ENCODE results near the gene IGFL4.

The IGFL4 gene

DNA sequence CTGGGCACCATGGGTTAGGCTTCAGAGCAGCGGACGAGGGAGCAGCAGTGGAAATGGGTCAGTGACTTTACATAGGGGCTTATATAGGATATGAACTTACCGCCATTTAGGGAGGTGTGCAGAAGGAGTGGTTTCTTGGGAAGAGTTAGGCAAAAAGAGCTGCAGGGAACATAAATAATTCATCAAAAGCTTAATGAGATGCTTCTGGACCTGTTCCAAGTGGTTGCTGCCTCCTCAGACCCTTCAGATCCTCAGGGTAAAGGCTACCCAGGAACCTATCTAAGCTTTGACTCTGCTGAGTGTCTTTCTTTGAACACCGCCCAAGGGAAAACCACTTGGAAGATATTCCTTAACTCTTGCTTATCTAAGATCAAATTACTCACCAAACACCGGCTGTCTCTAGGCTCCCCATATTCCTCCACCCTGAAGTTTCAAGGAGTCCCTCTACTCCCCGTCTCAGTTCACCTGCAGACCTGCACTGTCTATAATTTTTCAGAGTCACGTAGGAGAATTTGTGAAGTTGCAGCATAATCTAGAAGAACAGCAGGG is at the start of gene IGFL4:
Gene IGFL4 (minus strand): TSS at position 51 of the 549 bp plus-strand sequence. CDS start 40 bp downstream, at position 11.
- DNase-seq (ENCODE audit: low spot score), result no peak

- no peak for DNase-seq (ENCODE audit: low spot score)
Measured at GRCh38 chr19:46090444-46090843, 49.6 kb upstream of the IGFL4 start.

GRCh38 chr19:46089432-46089831 is 48.6 kb upstream of the IGFL4 start:
- no peak for DNase-seq (ENCODE audit: low spot score)

DNA sequence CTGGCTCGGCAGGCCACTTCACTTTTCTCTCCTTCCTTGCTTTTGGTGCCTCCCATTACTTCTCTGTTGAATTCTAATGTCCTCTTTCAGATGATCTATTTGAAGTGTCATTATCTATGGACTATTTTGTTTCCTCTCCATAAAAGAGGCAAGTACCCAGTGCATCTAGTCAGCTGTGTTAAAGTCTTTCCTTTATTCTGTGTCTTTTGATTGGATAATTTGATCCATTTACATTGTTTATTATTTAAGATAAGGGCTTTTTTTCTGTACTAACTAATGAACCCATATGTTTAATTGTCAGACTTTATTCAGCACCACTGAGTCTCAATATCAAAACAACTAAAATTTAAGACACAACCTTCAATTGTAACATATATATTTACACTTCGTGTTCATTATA is 47.3 kb upstream of the IGFL4 start:
- no peak for DNase-seq (ENCODE audit: low spot score)

- no peak for DNase-seq (ENCODE audit: low spot score)
Measured at GRCh38 chr19:46085888-46086287, 45.1 kb upstream of the IGFL4 start.

- no peak for DNase-seq (ENCODE audit: low spot score)
Measured at GRCh38 chr19:46082728-46083050, 41.9 kb upstream of the IGFL4 start.

DNA sequence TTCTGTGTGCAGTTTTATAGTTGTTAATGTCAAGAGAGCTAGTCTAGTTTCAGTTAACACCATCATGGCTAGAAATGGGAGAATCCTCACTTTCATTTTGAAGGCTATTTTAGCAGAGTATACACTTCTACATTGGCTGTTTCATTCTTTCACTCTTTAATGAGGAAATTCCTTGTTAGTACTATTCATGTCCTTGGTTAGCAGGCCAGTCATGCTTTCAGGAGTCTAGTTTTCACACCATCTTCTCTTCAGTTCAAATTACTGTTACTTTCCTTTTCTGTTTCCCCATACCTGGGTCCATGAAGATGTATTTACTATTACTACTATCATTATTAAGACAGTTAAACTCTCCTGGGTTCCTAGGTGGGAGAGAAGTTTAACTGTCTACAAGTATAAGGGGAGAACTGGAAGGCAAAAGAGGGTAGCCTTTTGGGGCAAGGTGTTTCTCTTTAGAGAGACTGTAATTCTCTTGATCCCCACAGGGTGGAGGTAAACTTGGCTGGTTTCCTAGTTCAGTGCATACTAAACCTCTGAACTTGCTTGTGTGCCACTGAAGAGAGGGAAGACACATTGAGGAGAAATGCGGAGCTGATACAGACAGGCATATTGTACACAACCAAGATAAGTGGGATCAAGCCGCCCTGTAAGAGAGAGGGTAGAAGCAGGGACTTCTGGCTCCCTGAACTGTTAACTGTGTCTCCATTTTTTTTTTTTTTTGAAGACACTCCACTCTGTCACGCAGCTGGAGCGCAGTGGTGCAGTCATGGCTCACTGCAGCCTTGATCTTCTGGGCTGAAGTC is 41.3 kb upstream of the IGFL4 start:
- DNase-seq (ENCODE audit: low spot score), result peak; percentile 36

DNA sequence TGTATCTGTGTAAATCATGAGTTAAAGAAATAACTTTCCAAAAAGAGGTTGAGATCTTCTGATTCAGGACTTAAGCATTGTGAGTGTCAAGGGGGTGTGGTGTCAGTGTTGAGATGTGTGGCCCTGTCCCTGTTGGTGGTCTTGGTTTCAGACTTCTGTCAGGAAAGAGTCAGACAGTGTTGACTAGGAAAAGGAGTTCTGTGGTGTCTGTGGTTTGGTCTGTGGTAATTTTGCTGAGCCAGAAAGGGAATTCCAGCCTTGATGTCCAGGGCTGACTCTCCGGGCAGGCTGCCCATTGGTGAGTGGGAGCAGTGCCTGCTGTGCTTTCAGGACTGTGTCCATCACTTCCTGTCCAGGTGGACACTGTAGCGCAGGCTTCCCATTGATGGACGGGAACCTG is 39.8 kb upstream of the IGFL4 start:
- DNase-seq (ENCODE audit: low spot score), result no peak

DNA sequence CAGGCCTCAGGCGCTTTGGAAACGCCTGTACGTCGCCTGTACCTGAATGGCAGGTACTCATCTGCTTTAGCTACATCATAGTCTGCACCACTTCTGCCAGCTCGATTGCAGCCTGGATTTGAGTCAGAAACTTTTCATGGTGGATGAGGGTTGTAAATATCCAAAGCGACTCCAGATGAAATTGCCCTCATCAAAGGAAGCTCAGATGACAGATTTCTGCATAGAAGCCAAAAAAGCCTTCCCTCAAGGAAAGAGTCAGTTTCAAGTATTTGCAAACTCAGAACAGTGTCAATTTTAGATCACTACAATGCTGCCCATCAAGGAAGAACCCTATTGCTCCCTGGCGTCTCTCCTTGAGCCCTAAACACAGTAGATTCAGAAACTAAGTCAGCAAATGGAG is 38.8 kb upstream of the IGFL4 start:
- no peak for DNase-seq (ENCODE audit: low spot score)

- DNase-seq (ENCODE audit: low spot score), result peak; percentile 74
Measured at GRCh38 chr19:46078573-46079332, 38.0 kb upstream of the IGFL4 start.

DNA sequence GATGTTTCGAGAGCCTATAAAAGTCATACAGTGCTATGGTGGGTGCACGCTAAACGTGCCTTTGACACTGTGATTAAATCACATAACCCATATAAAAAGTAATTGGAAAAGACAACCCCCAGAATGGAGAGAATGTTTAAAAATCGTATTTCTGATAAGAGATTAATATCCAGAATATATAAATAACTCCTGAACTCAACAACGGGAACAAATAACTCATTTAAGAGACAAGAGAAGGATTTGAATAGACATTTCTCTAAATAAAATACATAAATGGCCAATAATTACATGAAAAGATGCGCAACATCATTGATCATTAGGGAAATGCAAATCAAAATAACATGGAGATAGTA is 37.0 kb upstream of the IGFL4 start:
- no peak for DNase-seq (ENCODE audit: low spot score)

DNA sequence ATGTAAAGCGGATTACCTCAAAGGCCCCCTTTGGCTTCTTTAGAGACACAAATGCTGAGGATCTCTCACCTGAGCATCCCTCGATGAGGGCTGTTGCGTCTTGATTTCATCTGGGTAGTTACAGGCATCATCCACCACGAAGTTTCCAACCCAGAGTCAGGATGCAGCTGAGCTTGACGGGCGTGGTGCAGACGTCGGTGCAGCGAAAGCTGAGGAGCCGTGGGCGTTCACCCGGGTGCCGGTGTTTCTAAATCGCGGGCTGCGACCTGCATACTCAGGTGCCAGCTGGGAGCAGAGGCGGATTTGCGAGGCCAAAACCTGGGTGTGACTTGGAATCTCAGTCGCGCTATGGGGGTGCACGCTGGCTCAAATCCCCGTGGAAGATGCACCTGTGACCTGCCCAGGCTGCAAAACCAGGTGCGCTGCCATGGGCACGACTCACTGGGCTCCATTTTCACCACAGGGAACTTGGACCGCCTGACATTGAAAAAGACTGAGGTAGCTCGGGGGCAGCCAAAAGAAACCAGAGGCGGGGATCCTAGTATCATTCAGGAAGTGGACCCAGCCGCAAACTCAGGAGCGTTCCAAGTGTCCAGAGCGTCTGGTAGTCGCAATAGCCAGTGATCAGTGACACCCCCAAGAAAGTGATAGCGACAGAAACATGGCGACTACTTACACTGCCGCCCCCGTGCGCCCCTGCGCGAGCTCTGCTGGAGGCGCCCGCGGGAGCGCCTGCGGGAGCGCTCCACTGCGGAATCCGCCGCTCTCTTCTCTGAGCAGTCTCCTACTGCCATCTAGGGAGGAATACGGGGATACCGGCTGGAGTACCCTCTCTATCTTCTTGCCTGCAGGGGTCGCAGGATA is 36.4 kb upstream of the IGFL4 start:
- DNase-seq (ENCODE audit: low spot score), result peak; percentile 76

DNA sequence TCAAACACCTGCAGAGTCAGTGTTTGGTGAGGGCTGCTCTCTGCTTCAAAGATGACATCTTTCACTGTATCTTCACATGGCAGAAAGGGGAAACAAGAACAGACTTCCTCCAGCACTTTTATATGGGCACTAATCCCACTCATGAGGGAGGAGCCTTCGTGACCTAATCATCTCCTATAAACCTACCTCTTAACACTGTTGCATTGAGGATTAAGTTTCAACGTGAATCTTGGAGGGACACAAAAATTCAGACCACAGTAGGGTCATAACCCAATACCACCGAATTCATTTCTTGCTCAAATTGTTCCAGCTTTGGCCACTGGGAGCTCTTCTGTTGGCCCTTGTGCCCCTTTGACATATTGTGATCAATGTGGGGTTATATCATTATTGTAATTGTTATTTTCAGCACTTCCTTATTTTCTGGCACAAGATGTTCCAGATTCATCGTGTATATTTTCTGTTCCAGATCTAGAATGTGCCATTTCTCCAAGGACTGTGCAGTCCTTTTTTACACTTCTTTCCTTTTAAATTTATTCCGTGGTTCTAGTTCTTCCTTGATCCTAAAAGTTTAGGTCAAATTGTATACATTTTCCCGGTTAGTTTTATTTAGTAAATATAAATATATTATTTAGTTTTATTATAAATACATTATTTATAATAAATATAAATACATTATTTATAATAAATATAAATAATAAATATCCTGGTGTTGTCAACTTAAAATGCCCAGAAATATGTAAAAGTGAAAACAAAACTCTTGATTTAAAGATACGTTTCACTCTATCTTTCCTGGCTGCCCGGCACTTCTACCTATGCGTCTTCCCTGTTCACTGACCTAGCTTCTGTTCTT is 35.5 kb upstream of the IGFL4 start:
- no peak for DNase-seq (ENCODE audit: low spot score)

GRCh38 chr19:46073268-46073922 is 32.6 kb upstream of the IGFL4 start:
- no peak for DNase-seq (ENCODE audit: low spot score)

DNA sequence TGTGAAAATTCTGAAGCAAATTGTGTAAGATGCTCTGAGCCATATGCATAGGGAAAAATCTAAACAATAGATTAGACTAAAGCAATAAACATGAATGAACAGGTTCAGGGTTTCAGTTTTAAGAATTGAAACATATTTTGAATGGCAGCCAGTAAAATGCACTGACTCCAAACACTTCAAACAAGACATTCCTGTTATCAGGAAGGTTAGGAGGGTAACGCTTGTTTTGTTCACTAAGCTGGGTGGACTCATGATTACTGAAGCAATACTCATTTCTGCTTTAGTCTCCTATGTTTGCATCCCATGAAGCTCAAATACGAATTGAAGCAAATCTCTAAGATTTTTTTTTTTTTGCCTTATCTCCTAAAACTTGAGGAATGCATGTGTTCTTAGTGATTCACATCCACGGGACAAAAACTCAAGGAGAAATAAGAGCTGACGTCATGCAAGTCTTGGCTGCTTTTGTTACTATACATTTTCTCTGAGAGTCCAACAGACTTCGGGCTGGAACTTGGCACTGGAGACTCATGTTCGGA is 29.1 kb upstream of the IGFL4 start:
- DNase-seq (ENCODE audit: low spot score), result no peak

GRCh38 chr19:46068345-46069258 is 27.8 kb upstream of the IGFL4 start:
- no peak for DNase-seq (ENCODE audit: low spot score)

DNA sequence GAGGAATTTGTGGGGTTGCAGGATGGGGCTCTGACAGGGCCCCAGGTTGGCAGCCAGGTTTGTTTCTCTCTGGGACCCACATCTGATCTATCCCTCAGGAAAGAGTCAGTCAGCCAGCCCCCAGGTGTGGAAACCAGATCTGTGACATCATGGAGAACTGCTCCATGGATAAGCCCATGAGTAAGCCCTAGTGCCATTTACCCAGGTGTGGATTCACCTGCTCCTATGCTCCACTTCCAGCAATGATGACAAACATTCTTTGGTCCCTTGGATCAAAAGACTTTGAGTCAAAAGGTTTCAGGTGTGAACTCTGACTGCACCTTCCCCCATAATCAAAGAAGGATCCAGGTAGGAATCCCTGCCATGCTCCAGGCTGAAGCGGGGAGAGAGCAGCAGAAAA is 26.9 kb upstream of the IGFL4 start:
- no peak for DNase-seq (ENCODE audit: low spot score)

DNA sequence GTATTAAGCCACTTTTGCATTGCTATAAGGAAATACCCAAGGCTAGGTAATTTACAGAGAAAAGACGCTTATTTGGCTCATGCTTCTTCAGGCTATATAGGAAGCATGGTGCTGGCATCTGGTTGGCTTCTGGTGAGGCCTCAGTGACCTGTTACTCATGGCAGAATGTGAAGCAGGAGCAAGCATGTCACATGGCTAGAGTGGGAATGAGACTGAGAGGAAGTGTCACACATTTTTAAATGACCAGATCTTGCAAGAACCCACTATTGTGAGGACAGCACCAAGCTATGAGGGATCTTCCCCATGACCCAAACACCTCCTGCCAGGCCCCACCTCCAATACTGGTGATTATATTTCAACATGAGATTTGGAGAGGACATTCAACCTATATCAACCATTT is 25.7 kb upstream of the IGFL4 start:
- DNase-seq (ENCODE audit: low spot score), result no peak

GRCh38 chr19:46065486-46066071 is 24.8 kb upstream of the IGFL4 start:
- DNase-seq (ENCODE audit: low spot score), result no peak
